HepG2 (cell line): ENCODE data around the gene TAS1R1. TPM values are rescaled to one million over a fixed set of nuclear protein-coding genes. Genes with fewer than 3 reads are reported as not detected.

Experiments used
- AGO2 ChIP-seq: fragments of 200-400 bp; formaldehyde crosslinking; optimal IDR thresholded peaks from 2 replicates; pipeline ENCODE3; 2017; ENCODE audit warnings: mild to moderate bottlenecking, low read depth, low read length, moderate library complexity
- ARNT2 ChIP-seq: sonication (generic); formaldehyde crosslinking; IDR thresholded peaks from 2 replicates; pipeline ENCODE4 v1.8.0; 2022; ENCODE audit warnings: mild to moderate bottlenecking, low read depth, missing genetic modification reagents, moderate library complexity
- KDM2A ChIP-seq: sonication (generic); formaldehyde crosslinking; IDR thresholded peaks from 2 replicates; pipeline ENCODE4 v1.4.0; 2020; ENCODE audit warnings: low read depth, missing genetic modification reagents, borderline replicate concordance
- KLF15 ChIP-seq: sonication (generic); formaldehyde crosslinking; IDR thresholded peaks from 2 replicates; pipeline ENCODE4 v1.8.1; 2023; ENCODE audit warnings: borderline replicate concordance, mild to moderate bottlenecking, inconsistent platforms, missing genetic modification reagents, mixed read lengths
- MEF2D ChIP-seq: sonication (generic); formaldehyde crosslinking; IDR thresholded peaks from 2 replicates; pipeline ENCODE4 v1.5.1; 2020; ENCODE audit warnings: mild to moderate bottlenecking, missing genetic modification reagents
- MEIS1 ChIP-seq: sonication (generic); formaldehyde crosslinking; IDR thresholded peaks from 2 replicates; pipeline ENCODE4 v1.9.0; 2021; ENCODE audit warnings: mild to moderate bottlenecking, missing genetic modification reagents, moderate library complexity, borderline replicate concordance
- NCOA5 ChIP-seq: sonication (generic); formaldehyde crosslinking; IDR thresholded peaks from 2 replicates; pipeline ENCODE4 v1.4.0; 2020; ENCODE audit warnings: missing genetic modification reagents
- PHF20 ChIP-seq: sonication (generic); formaldehyde crosslinking; IDR thresholded peaks from 2 replicates; pipeline ENCODE4 v1.5.0; 2020; ENCODE audit warnings: mild to moderate bottlenecking, missing genetic modification reagents
- RARG ChIP-seq: sonication (generic); formaldehyde crosslinking; IDR thresholded peaks from 2 replicates; pipeline ENCODE4 v1.4.0; 2020; ENCODE audit warnings: low read depth, mild to moderate bottlenecking, missing genetic modification reagents
- SNRNP70 ChIP-seq: fragments of 200-400 bp; formaldehyde crosslinking; IDR thresholded peaks from 2 replicates; pipeline ENCODE4 v1.6.1; 2017; ENCODE audit warnings: mild to moderate bottlenecking, low read depth, low read length, moderate library complexity
- SSRP1 ChIP-seq: IDR thresholded peaks from 2 replicates; pipeline ENCODE4 v1.6.1; 2016; ENCODE audit warnings: control low read depth
- TBX3 ChIP-seq: fragments of 450-650 bp; IDR thresholded peaks from 2 replicates; pipeline ENCODE4 v1.6.1; 2017; ENCODE audit warnings: antibody characterized with exemption, mild to moderate bottlenecking, inconsistent platforms, borderline replicate concordance
- TEAD3 ChIP-seq: optimal IDR thresholded peaks from 2 replicates; pipeline ENCODE3; 2016; ENCODE audit warnings: borderline replicate concordance
- ZFYVE20 ChIP-seq: sonication (generic); formaldehyde crosslinking; IDR thresholded peaks from 2 replicates; pipeline ENCODE4 v1.8.0; 2023; ENCODE audit warnings: low read depth, mild to moderate bottlenecking, moderate library complexity, missing genetic modification reagents, borderline replicate concordance
- ZNF20 ChIP-seq: sonication (generic); formaldehyde crosslinking; IDR thresholded peaks from 2 replicates; pipeline ENCODE4 v1.4.0; 2020; ENCODE audit warnings: mild to moderate bottlenecking, moderate library complexity, missing genetic modification reagents
- ZNF331 ChIP-seq: sonication (generic); formaldehyde crosslinking; IDR thresholded peaks from 2 replicates; pipeline ENCODE4 v1.4.0; 2020; ENCODE audit warnings: missing genetic modification reagents
- ZNF343 ChIP-seq: sonication (generic); formaldehyde crosslinking; IDR thresholded peaks from 2 replicates; pipeline ENCODE4 v1.4.0; 2020; ENCODE audit warnings: mild to moderate bottlenecking, missing genetic modification reagents
- polyA plus RNA-seq, 8 experiments: library from polyadenylated mRNA; depleted of rRNA in 3 of 8; stranded (reverse) in 7 of 8; unstranded in 1 of 8; fragments of >200 nt; fragmentation: Illumina TruSeq in 4 of 8; extraction: Trizol in 4 of 8; gene quantifications; 2 replicates each; pipeline versions ENCODE4 v1.2.1 to v1.2.3, GENCODE V29; 2011 to 2016; ENCODE audit warnings: low read depth in 4 of 8, missing spikeins in 1 of 8, mixed read lengths in 1 of 8; ENCODE audit not compliant: insufficient read depth in 1 of 8
- total RNA-seq, 5 experiments: library from RNA; depleted of rRNA; stranded (reverse); fragments of >200 nt; fragmentation: Illumina TruSeq; extraction: Trizol; gene quantifications; 2 replicates each; pipeline ENCODE4 v1.2.3, GENCODE V29; 2016; ENCODE audit warnings: low read depth in 1 of 5
- TF ChIP-seq, protein P1 (sequence below): sonication (generic); formaldehyde crosslinking; conservative IDR thresholded peaks from 2 replicates; pipeline ENCODE4 v1.8.1; 2023; ENCODE audit warnings: missing genetic modification reagents
- TF ChIP-seq, protein P2 (sequence below): sonication (generic); formaldehyde crosslinking; IDR thresholded peaks from 2 replicates; pipeline ENCODE4 v1.8.0; 2022; ENCODE audit warnings: missing genetic modification reagents, mild to moderate bottlenecking, moderate library complexity, borderline replicate concordance
- TF ChIP-seq, protein P3 (sequence below): sonication (generic); formaldehyde crosslinking; IDR thresholded peaks from 2 replicates; pipeline ENCODE4 v1.4.0; 2020; ENCODE audit warnings: missing genetic modification reagents
- TF ChIP-seq, protein P4 (sequence below): sonication (generic); formaldehyde crosslinking; IDR thresholded peaks from 2 replicates; pipeline ENCODE4 v1.5.1; 2020; ENCODE audit warnings: missing genetic modification reagents, mild to moderate bottlenecking, borderline replicate concordance
- TF ChIP-seq, protein P5 (sequence below): sonication (generic); formaldehyde crosslinking; IDR thresholded peaks from 2 replicates; pipeline ENCODE4 v1.4.0; 2020; ENCODE audit warnings: missing genetic modification reagents

Gene TAS1R1
- total and polyA plus RNA-seq, 2 of the 13 experiments (the other 11 are each of a cell fraction or from before 2014, with no cell fraction given): 1.4 to 1.6 TPM

DNA sequence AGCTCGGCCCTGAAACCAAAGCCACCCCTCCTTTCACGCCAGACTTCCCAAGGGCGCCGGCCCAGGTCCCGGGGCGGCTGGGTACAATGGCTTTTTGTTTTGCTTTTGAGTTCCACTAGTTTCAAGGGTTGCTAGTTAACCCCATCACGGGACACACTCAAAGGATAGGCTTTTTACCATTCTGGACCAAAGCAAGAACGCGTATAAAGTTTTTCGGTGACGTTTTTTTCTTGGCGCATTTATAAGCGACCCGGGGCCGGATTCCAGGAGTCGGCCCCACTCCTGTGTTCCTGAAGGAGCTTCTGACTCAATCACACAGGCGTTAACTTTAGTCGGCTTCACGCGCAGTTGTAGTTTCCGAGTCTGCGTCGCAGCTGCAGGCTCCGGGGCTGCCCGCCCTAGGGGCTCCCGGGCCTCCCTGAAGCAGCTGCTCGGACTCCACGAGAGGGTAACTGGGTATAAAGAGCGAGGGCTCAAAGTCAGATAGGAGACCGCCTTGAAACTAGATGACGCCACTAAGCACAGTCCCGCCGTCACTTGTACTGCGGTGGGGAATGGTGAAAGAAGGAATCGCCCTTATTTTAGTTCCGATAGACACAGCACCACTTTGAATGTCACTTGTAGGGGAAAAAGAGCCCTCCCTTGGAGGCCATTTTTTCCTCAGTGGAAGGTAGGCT lies 48.3 kb downstream of the TAS1R1 start (continued):
- TF ChIP-seq TEAD3 (CRISPR knock-in tag): no peak
- peak; percentile 5; the same call in 1 of the 2 replicates for TF ChIP-seq ZNF331
- no peak for TF ChIP-seq SSRP1 (CRISPR knock-in tag)
- TF ChIP-seq ARNT2 (CRISPR knock-in tag): no peak
- TF ChIP-seq SNRNP70: no peak
- TF ChIP-seq ZFYVE20 (CRISPR knock-in tag): no peak
- TF ChIP-seq ZNF20 (CRISPR knock-in tag): peak; percentile 37; the same call in 1 of the 2 replicates
- TF ChIP-seq, protein P1, sequence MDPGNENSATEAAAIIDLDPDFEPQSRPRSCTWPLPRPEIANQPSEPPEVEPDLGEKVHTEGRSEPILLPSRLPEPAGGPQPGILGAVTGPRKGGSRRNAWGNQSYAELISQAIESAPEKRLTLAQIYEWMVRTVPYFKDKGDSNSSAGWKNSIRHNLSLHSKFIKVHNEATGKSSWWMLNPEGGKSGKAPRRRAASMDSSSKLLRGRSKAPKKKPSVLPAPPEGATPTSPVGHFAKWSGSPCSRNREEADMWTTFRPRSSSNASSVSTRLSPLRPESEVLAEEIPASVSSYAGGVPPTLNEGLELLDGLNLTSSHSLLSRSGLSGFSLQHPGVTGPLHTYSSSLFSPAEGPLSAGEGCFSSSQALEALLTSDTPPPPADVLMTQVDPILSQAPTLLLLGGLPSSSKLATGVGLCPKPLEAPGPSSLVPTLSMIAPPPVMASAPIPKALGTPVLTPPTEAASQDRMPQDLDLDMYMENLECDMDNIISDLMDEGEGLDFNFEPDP (CRISPR knock-in tag): no peak
- no peak for TF ChIP-seq NCOA5 (CRISPR knock-in tag)
- no peak for TF ChIP-seq MEF2D (CRISPR knock-in tag)
- TF ChIP-seq KDM2A (CRISPR knock-in tag): no peak
- TF ChIP-seq, protein P2, sequence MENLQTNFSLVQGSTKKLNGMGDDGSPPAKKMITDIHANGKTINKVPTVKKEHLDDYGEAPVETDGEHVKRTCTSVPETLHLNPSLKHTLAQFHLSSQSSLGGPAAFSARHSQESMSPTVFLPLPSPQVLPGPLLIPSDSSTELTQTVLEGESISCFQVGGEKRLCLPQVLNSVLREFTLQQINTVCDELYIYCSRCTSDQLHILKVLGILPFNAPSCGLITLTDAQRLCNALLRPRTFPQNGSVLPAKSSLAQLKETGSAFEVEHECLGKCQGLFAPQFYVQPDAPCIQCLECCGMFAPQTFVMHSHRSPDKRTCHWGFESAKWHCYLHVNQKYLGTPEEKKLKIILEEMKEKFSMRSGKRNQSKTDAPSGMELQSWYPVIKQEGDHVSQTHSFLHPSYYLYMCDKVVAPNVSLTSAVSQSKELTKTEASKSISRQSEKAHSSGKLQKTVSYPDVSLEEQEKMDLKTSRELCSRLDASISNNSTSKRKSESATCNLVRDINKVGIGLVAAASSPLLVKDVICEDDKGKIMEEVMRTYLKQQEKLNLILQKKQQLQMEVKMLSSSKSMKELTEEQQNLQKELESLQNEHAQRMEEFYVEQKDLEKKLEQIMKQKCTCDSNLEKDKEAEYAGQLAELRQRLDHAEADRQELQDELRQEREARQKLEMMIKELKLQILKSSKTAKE (CRISPR knock-in tag): peak; percentile 40; the same call in 1 of the 2 replicates
- no peak for TF ChIP-seq TBX3
- TF ChIP-seq, protein P3, sequence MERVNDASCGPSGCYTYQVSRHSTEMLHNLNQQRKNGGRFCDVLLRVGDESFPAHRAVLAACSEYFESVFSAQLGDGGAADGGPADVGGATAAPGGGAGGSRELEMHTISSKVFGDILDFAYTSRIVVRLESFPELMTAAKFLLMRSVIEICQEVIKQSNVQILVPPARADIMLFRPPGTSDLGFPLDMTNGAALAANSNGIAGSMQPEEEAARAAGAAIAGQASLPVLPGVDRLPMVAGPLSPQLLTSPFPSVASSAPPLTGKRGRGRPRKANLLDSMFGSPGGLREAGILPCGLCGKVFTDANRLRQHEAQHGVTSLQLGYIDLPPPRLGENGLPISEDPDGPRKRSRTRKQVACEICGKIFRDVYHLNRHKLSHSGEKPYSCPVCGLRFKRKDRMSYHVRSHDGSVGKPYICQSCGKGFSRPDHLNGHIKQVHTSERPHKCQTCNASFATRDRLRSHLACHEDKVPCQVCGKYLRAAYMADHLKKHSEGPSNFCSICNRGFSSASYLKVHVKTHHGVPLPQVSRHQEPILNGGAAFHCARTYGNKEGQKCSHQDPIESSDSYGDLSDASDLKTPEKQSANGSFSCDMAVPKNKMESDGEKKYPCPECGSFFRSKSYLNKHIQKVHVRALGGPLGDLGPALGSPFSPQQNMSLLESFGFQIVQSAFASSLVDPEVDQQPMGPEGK: no peak
- peak; percentile 56 for TF ChIP-seq AGO2
- peak; percentile 44; the same call in 1 of the 2 replicates for TF ChIP-seq PHF20 (CRISPR knock-in tag)
- no peak for TF ChIP-seq RARG (CRISPR knock-in tag)
- no peak for TF ChIP-seq MEIS1
- TF ChIP-seq KLF15 (CRISPR knock-in tag): no peak; the same call in 1 of the 2 replicates
- TF ChIP-seq, protein P4, sequence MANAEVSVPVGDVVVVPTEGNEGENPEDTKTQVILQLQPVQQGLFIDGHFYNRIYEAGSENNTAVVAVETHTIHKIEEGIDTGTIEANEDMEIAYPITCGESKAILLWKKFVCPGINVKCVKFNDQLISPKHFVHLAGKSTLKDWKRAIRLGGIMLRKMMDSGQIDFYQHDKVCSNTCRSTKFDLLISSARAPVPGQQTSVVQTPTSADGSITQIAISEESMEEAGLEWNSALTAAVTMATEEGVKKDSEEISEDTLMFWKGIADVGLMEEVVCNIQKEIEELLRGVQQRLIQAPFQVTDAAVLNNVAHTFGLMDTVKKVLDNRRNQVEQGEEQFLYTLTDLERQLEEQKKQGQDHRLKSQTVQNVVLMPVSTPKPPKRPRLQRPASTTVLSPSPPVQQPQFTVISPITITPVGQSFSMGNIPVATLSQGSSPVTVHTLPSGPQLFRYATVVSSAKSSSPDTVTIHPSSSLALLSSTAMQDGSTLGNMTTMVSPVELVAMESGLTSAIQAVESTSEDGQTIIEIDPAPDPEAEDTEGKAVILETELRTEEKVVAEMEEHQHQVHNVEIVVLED (CRISPR knock-in tag): no peak
- TF ChIP-seq, protein P5, sequence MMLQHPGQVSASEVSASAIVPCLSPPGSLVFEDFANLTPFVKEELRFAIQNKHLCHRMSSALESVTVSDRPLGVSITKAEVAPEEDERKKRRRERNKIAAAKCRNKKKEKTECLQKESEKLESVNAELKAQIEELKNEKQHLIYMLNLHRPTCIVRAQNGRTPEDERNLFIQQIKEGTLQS (CRISPR knock-in tag): peak; percentile 6; the same call in 1 of the 2 replicates
- no peak for TF ChIP-seq ZNF343 (CRISPR knock-in tag)
